ENCODE results near the gene OR10D3.

The OR10D3 gene, protein sequence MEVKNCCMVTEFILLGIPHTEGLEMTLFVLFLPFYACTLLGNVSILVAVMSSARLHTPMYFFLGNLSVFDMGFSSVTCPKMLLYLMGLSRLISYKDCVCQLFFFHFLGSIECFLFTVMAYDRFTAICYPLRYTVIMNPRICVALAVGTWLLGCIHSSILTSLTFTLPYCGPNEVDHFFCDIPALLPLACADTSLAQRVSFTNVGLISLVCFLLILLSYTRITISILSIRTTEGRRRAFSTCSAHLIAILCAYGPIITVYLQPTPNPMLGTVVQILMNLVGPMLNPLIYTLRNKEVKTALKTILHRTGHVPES

DNA sequence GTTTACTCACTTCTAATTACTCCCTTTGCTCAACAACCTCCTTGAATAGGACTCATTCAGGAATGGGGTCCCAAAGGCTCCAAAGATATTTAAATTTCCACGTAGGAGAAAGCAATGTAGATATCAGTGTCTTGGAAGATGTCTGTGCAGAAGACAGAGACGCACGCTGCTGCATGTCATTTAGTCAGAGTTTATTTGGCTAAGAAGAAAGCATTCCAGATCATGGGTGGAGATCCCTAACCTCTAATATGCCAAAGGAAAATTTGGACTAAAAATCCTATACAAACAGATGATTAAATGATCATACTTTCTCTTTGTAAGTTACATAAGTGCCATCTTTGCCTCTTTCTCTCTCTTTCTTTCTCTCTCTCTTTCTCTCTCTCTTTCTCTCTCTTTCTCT is at the start of gene OR10D3:
Gene OR10D3 (plus strand): TSS at position 278 of the 400 bp plus-strand sequence. CDS start 1,925 bp downstream, outside the sequence.
- H3K27ac ChIP-seq (ENCODE audit: poor library complexity, severe bottlenecking) = no peak within 1 kb of the TSS
- H3K9me3 ChIP-seq (ENCODE audit: severe bottlenecking) = no peaks in the 10 kb centered on the region
- TF ChIP-seq CTCF (IDR thresholded peaks at IDR 0.05; ENCODE audit: poor library complexity, severe bottlenecking) = no peak
- peaks cover 10% of the 10 kb centered on the region for H3K4me1 ChIP-seq (ENCODE audit: insufficient read depth, poor library complexity, severe bottlenecking)
- no peak for ATAC-seq (ENCODE audit: low read depth)
- no peaks in the 10 kb centered on the region for H3K27me3 ChIP-seq (ENCODE audit: insufficient read depth, poor library complexity, severe bottlenecking)
- no peak within 1 kb of the TSS for H3K4me3 ChIP-seq (ENCODE audit: severe bottlenecking)
- no peak for DNase-seq (ENCODE audit: low spot score)
- H3K36me3 ChIP-seq (ENCODE audit: low read depth) = no peaks in the 10 kb centered on the region

DNA sequence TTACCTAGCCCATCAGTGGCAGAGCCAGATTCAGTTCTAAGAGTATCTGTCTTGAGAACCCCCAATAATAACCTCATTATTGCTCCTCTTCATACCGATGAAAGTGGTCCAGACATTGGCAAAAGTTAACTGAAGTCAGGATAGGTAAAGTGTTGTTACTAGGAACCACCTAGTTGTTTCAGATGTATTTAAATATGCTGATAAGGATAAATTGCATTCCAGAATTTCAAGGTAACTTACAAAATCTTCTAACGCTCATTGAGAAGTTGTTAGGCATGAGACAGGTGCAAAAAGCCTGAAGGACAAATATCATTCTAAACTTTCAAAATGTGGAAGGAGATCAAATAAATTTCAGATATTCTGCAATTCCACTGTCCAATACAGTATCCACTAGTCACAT is 40.1 kb upstream of the OR10D3 start:
- Histone ChIP-seq H3K27ac (ENCODE audit: poor library complexity, severe bottlenecking) (no peak overlapping the region), H3K4me3 (ENCODE audit: severe bottlenecking) (no peak overlapping the region), H3K36me3 (ENCODE audit: low read depth) (no peaks in the 10 kb centered on the region), H3K27me3 (ENCODE audit: insufficient read depth, poor library complexity, severe bottlenecking) (no peaks in the 10 kb centered on the region), H3K4me1 (ENCODE audit: insufficient read depth, poor library complexity, severe bottlenecking) (no peaks in the 10 kb centered on the region), H3K9me3 (ENCODE audit: severe bottlenecking) (no peaks in the 10 kb centered on the region)
- DNase-seq (ENCODE audit: low spot score) (no peak), ATAC-seq (ENCODE audit: low read depth) (no peak)
- no peak for TF ChIP-seq CTCF (IDR thresholded peaks at IDR 0.05; ENCODE audit: poor library complexity, severe bottlenecking)

DNA sequence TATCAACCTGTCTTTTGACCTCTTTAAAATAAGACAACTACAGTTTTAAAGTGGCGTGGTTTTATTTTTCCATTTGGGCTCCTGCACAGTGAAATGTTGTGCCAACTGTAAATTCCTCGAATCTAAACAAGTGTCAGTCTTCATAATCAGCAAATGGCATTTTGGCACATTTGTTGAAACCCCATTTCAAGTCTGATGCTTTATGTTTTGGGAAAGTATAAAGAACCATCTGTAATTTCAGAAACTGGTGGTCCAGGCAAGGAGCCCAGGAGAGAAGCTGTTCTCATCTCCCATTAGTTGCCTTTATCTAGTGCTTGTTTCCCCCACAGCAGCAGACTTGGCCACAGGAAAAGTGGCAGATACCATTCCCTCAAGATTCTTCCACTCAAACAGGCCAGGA is 35.2 kb upstream of the OR10D3 start:
- H3K9me3 ChIP-seq (ENCODE audit: severe bottlenecking) = no peaks in the 10 kb centered on the region
- H3K36me3 ChIP-seq (ENCODE audit: low read depth) = no peaks in the 10 kb centered on the region
- ATAC-seq (ENCODE audit: low read depth) (no peak), DNase-seq (ENCODE audit: low spot score) (no peak)
- H3K27ac ChIP-seq (ENCODE audit: poor library complexity, severe bottlenecking) = no peak overlapping the region
- H3K4me3 ChIP-seq (ENCODE audit: severe bottlenecking) = no peak overlapping the region
- no peaks in the 10 kb centered on the region for H3K4me1 ChIP-seq (ENCODE audit: insufficient read depth, poor library complexity, severe bottlenecking)
- TF ChIP-seq CTCF (IDR thresholded peaks at IDR 0.05; ENCODE audit: poor library complexity, severe bottlenecking) = no peak
- H3K27me3 ChIP-seq (ENCODE audit: insufficient read depth, poor library complexity, severe bottlenecking) = no peaks in the 10 kb centered on the region

GRCh38 chr11:124150684-124151083 is 32.5 kb upstream of the OR10D3 start:
- DNase-seq (ENCODE audit: low spot score) = no peak
- no peak for TF ChIP-seq CTCF (IDR thresholded peaks at IDR 0.05; ENCODE audit: poor library complexity, severe bottlenecking)
- no peaks in the 10 kb centered on the region for H3K4me1 ChIP-seq (ENCODE audit: insufficient read depth, poor library complexity, severe bottlenecking)

GRCh38 chr11:124152770-124153407 is 30.3 kb upstream of the OR10D3 start:
- no peak overlapping the region for H3K4me3 ChIP-seq (ENCODE audit: severe bottlenecking)
- H3K4me1 ChIP-seq (ENCODE audit: insufficient read depth, poor library complexity, severe bottlenecking) = no peaks in the 10 kb centered on the region
- H3K27ac ChIP-seq (ENCODE audit: poor library complexity, severe bottlenecking) = no peak overlapping the region
- H3K9me3 ChIP-seq (ENCODE audit: severe bottlenecking) = no peaks in the 10 kb centered on the region
- DNase-seq (ENCODE audit: low spot score) (no peak), ATAC-seq (ENCODE audit: low read depth) (no peak)
- TF ChIP-seq CTCF (IDR thresholded peaks at IDR 0.05; ENCODE audit: poor library complexity, severe bottlenecking) = no peak
- H3K27me3 ChIP-seq (ENCODE audit: insufficient read depth, poor library complexity, severe bottlenecking) = no peaks in the 10 kb centered on the region
- H3K36me3 ChIP-seq (ENCODE audit: low read depth) = no peaks in the 10 kb centered on the region

More at GRCh38 chr11:124150684-124151083, 32.5 kb upstream of the OR10D3 start:
- Histone ChIP-seq H3K27me3 (ENCODE audit: insufficient read depth, poor library complexity, severe bottlenecking) (no peaks in the 10 kb centered on the region), H3K36me3 (ENCODE audit: low read depth) (no peaks in the 10 kb centered on the region), H3K4me3 (ENCODE audit: severe bottlenecking) (no peak overlapping the region), H3K9me3 (ENCODE audit: severe bottlenecking) (no peaks in the 10 kb centered on the region), H3K27ac (ENCODE audit: poor library complexity, severe bottlenecking) (no peak overlapping the region)
- no peak for ATAC-seq (ENCODE audit: low read depth)

Data from RWPE2 (cell line).